OCI-LY7 (cell line): ENCODE data around the gene ITGA2. TPM values are rescaled to one million over a fixed set of nuclear protein-coding genes. Genes with fewer than 3 reads are reported as not detected.

ENCODE experiments used
- BruUV-seq: library from RNA; stranded (reverse); fragments of 400-500 nt; replicated peaks from 2 replicates; lab custom pipeline; 2021; lab: Mats Ljungman, UMichigan
- CTCF ChIA-PET: fragments of 300-600 bp; sonication (Branson Sonifier 250); formaldehyde crosslinking; loops from one replicate; lab custom pipeline; 2022; ENCODE audit warnings: antibody characterized with exemption; ENCODE audit not compliant: unreplicated experiment; lab: Charles Lee
- POLR2A ChIA-PET: fragments of 300-600 bp; sonication (Branson Sonifier 250); formaldehyde crosslinking; loops from one replicate; lab custom pipeline; 2022; ENCODE audit warnings: antibody characterized with exemption; lab: Charles Lee
- DNase-seq: peaks from one replicate; pipeline ENCODE4 v3.0.0-alpha.2; 2015; ENCODE audit warnings: low spot score
- H2AFZ ChIP-seq: fragments of 200-600 bp; sonication (generic), shearing (Covaris generic); 2 replicates; pipeline ENCODE4 v1.6.1; 2014; ENCODE audit warnings: mild to moderate bottlenecking, antibody characterized with exemption, low read length, moderate library complexity
- H3K27ac ChIP-seq: fragments of 200-600 bp; sonication (generic); 2 replicates; pipeline ENCODE4 v1.5.1; 2014; ENCODE audit warnings: mixed run types, low read depth, mild to moderate bottlenecking, moderate library complexity, low read length, inconsistent platforms; ENCODE audit not compliant: poor library complexity, severe bottlenecking
- H3K36me3 ChIP-seq: fragments of 200-600 bp; sonication (generic); 2 replicates; pipeline ENCODE4 v1.6.1; 2014; ENCODE audit warnings: mild to moderate bottlenecking, antibody characterized with exemption, low read length, moderate library complexity, mixed read lengths; ENCODE audit not compliant: insufficient read depth
- H3K4me1 ChIP-seq: fragments of 200-600 bp; sonication (generic); 2 replicates; pipeline ENCODE4 v1.5.1; 2014; ENCODE audit warnings: mild to moderate bottlenecking, low read length; ENCODE audit not compliant: insufficient read depth, poor library complexity, severe bottlenecking
- H3K4me2 ChIP-seq: fragments of 200-600 bp; sonication (generic); 2 replicates; pipeline ENCODE4 v1.6.1; 2014; ENCODE audit warnings: mild to moderate bottlenecking, low read length
- H3K4me3 ChIP-seq: fragments of 200-600 bp; sonication (generic); 2 replicates; pipeline ENCODE4 v1.5.1; 2014; ENCODE audit warnings: mild to moderate bottlenecking, low read depth, low read length; ENCODE audit not compliant: poor library complexity, severe bottlenecking
- H3K79me2 ChIP-seq: fragments of 200-600 bp; sonication (generic); 2 replicates; pipeline ENCODE4 v1.6.1; 2016; ENCODE audit warnings: low read depth, mild to moderate bottlenecking, low read length, moderate library complexity, mixed read lengths; ENCODE audit not compliant: insufficient read depth
- H3K9me2 ChIP-seq: fragments of 200-600 bp; sonication (generic); 2 replicates; pipeline ENCODE4 v1.6.1; 2016; ENCODE audit warnings: mild to moderate bottlenecking, low read length, mixed read lengths; ENCODE audit not compliant: insufficient read depth
- H3K9me3 ChIP-seq: fragments of 200-600 bp; sonication (generic); 2 replicates; pipeline ENCODE4 v1.6.1; 2014; ENCODE audit warnings: mild to moderate bottlenecking, mixed run types, low read length, mixed read lengths
- H4K20me1 ChIP-seq: fragments of 200-600 bp; sonication (generic); 2 replicates; pipeline ENCODE4 v1.6.1; 2014; ENCODE audit warnings: mild to moderate bottlenecking, antibody characterized with exemption, low read length, moderate library complexity, mixed read lengths; ENCODE audit not compliant: insufficient read depth
- CTCF ChIP-seq: fragments of 200-600 bp; sonication (generic); conservative IDR thresholded peaks from 2 replicates; pipeline ENCODE4 v1.5.1; 2014; ENCODE audit warnings: mild to moderate bottlenecking, antibody characterized with exemption, low read length, moderate library complexity, mixed read lengths
- EZH2phosphoT487 ChIP-seq: fragments of 200-600 bp; sonication (generic); IDR thresholded peaks from 2 replicates; pipeline ENCODE4 v1.6.1; 2018; ENCODE audit warnings: low read depth, borderline replicate concordance, mild to moderate bottlenecking, mixed run types, antibody characterized with exemption, low read length, moderate library complexity, mixed read lengths
- intact Hi-C: fragments of 100-400 bp; cut with micrococcal nuclease; formaldehyde crosslinking; loops from one replicate; pipeline ENCODE4 v1.10.0; 2022; ENCODE audit not compliant: unreplicated experiment
- total RNA-seq, 2 experiments: library from RNA; depleted of rRNA in 1 of 2; stranded (reverse); fragments of >200 nt in 1 of 2; shearing (Covaris generic) in 1 of 2; gene quantifications; 2 replicates each; pipeline ENCODE4 v1.2.3, GENCODE V29; 2014 to 2022

The ITGA2 gene
- total RNA-seq, 2 experiments from 2014 or later: not detected

- ChIA-PET POLR2A (interaction anchor here (0.6 to 0.7 kb wide), 2 partner anchors 84 to 566 kb away, joined by 4 read pairs; no protein-coding TSS in a partner anchor), CTCF (no interaction called here)
- H3K27ac ChIP-seq: no peak overlapping the region
- H3K36me3 ChIP-seq: no peaks in the 10 kb centered on the region
- TF ChIP-seq EZH2phosphoT487: no peak
- no peak for TF ChIP-seq CTCF
- H3K4me1 ChIP-seq: no peaks in the 10 kb centered on the region
- intact Hi-C loops: no loop called here
- BruUV-seq: no TSS peak
- H3K9me3 ChIP-seq: no peaks in the 10 kb centered on the region
- H3K4me2 ChIP-seq: no peak overlapping the region
- no peaks in the 10 kb centered on the region for H3K79me2 ChIP-seq
- no peak for DNase-seq
- H2AFZ ChIP-seq: no peak overlapping the region
- H3K9me2 ChIP-seq: no peaks in the 10 kb centered on the region
- H3K4me3 ChIP-seq: no peak overlapping the region
- H4K20me1 ChIP-seq: no peaks in the 10 kb centered on the region
These were observed 59.1 kb downstream of the ITGA2 start for GRCh38 chr5:53048248-53048647.

GRCh38 chr5:53052499-53052898 lies 63.3 kb downstream of the ITGA2 start:
- no TSS peak for BruUV-seq

More at GRCh38 chr5:53052499-53052898, 63.3 kb downstream of the ITGA2 start:
- H3K9me2 ChIP-seq: no peaks in the 10 kb centered on the region
- DNase-seq: no peak
- H3K4me3 ChIP-seq: no peak overlapping the region
- H3K4me1 ChIP-seq: no peaks in the 10 kb centered on the region
- H2AFZ ChIP-seq: no peak overlapping the region
- H3K9me3 ChIP-seq: no peaks in the 10 kb centered on the region
- H3K27ac ChIP-seq: no peak overlapping the region
- no peaks in the 10 kb centered on the region for H4K20me1 ChIP-seq
- H3K4me2 ChIP-seq: no peak overlapping the region
- TF ChIP-seq EZH2phosphoT487: no peak
- TF ChIP-seq CTCF: no peak
- POLR2A ChIA-PET: no interaction called here
- intact Hi-C loops: no loop called here
- no peaks in the 10 kb centered on the region for H3K79me2 ChIP-seq
- no peaks in the 10 kb centered on the region for H3K36me3 ChIP-seq
- CTCF ChIA-PET: no interaction called here
